Suprapubic skin (tissue), 4 donors: ENCODE data around the gene OPN1MW3. TPM values are rescaled to one million over a fixed set of nuclear protein-coding genes. Genes with fewer than 3 reads are reported as not detected.

ENCODE experiments used
- DNase-seq, 2 donors: peaks; one replicate each; pipeline ENCODE4 v3.0.0-alpha.2; 2019; ENCODE audit warnings: low spot score in 2 of 2
- H3K27ac ChIP-seq: fragments of 200-600 bp; sonication (generic); one replicate; pipeline ENCODE4 v1.5.1; 2019
- H3K27me3 ChIP-seq: fragments of 200-600 bp; sonication (generic); one replicate; pipeline ENCODE4 v1.5.1; 2019
- H3K36me3 ChIP-seq: fragments of 200-600 bp; sonication (generic); one replicate; pipeline ENCODE4 v1.5.1; 2019
- H3K4me1 ChIP-seq: fragments of 200-600 bp; sonication (generic); one replicate; pipeline ENCODE4 v1.5.1; 2019
- H3K4me3 ChIP-seq: fragments of 200-600 bp; sonication (generic); one replicate; pipeline ENCODE4 v1.5.1; 2019; ENCODE audit warnings: mild to moderate bottlenecking
- H3K9me3 ChIP-seq: fragments of 200-600 bp; sonication (generic); one replicate; pipeline ENCODE4 v1.5.1; 2019
- CTCF ChIP-seq, 2 donors: fragments of 200-600 bp in 1 of 2; fragments of 450-650 bp in 1 of 2; sonication (generic) in 1 of 2; IDR thresholded peaks; one replicate each; pipeline ENCODE4 v1.5.1; 2016 to 2019; ENCODE audit warnings: antibody characterized with exemption in 2 of 2, mild to moderate bottlenecking in 1 of 2, moderate library complexity in 1 of 2
- EP300 ChIP-seq: sonication (generic); formaldehyde crosslinking; IDR thresholded peaks from one replicate; pipeline ENCODE4 v1.6.1; 2017; ENCODE audit warnings: antibody characterized with exemption
- POLR2A ChIP-seq, 2 donors: fragments of 450-650 bp; IDR thresholded peaks; one replicate each; pipeline ENCODE4 v1.6.1; 2017; ENCODE audit warnings: antibody characterized with exemption in 2 of 2, mild to moderate bottlenecking in 2 of 2, moderate library complexity in 2 of 2
- POLR2AphosphoS5 ChIP-seq, 3 donors: sonication (generic); formaldehyde crosslinking; IDR thresholded peaks; one replicate each; pipeline ENCODE4 v1.6.1; 2017; ENCODE audit warnings: antibody characterized with exemption in 3 of 3
- WGBS: methylation state at CpG from one replicate; pipeline ENCODE4 v1.1.5; 2018; 5-methylcytosine and 5-hydroxymethylcytosine counted together
- total RNA-seq, 4 donors: library from RNA; depleted of rRNA; stranded (reverse); fragments of >200 nt; gene quantifications; one replicate each; pipeline ENCODE4 v1.1.0, GENCODE V29; 2016

The OPN1MW3 gene
- total RNA-seq, 4 donors from 2014 or later, result not detected

DNA sequence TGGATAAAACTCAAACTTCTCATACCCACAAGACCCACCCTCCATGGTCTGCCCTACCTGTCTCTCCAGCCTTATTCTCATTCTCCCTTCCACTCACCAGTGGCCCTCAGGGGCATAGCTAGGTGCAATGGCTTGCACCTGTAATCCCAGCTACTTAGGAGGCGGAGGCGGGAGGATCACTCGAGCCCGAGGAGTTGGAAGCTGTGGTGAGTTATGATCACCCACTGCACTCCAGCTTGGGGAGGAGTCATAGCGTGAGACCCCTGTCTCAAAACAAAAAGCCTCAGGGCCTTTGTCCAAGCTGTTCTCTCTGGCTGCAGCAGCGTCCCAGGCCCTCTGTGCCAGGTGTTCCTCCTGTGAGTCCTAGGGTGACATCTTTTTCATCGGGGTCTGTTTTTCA lies 54.7 kb downstream of the OPN1MW3 start:
- Histone ChIP-seq H3K27me3 (no peaks in the 10 kb centered on the region), H3K9me3 (no peaks in the 10 kb centered on the region), H3K27ac (no peak overlapping the region), H3K4me1 (no peaks in the 10 kb centered on the region), H3K36me3 (no peaks in the 10 kb centered on the region), H3K4me3 (no peak overlapping the region)
- TF ChIP-seq EP300 (no peak), POLR2A (IDR thresholded peaks at IDR 0.05) (no peak), POLR2AphosphoS5 (IDR thresholded peaks at IDR 0.05) (no peak), CTCF (IDR thresholded peaks at IDR 0.05) (no peak)
- WGBS, result 88% methylated on average over 7 of the region's 7 CpGs
- no peak for DNase-seq

- no peaks in the 10 kb centered on the region for H3K36me3 ChIP-seq
- no peak overlapping the region for H3K27ac ChIP-seq
- H3K9me3 ChIP-seq, result no peaks in the 10 kb centered on the region
- no peak overlapping the region for H3K4me3 ChIP-seq
- DNase-seq, result no peak
- TF ChIP-seq POLR2AphosphoS5 (IDR thresholded peaks at IDR 0.05) (no peak), CTCF (IDR thresholded peaks at IDR 0.05) (no peak), EP300 (no peak), POLR2A (IDR thresholded peaks at IDR 0.05) (no peak)
- H3K4me1 ChIP-seq, result no peaks in the 10 kb centered on the region
- WGBS, result 85% methylated on average over 5 of the region's 5 CpGs
- H3K27me3 ChIP-seq, result no peaks in the 10 kb centered on the region
These were observed 55.8 kb downstream of the OPN1MW3 start for GRCh38 chrX:154313147-154313546.

- Histone ChIP-seq H3K36me3 (no peaks in the 10 kb centered on the region), H3K27me3 (no peaks in the 10 kb centered on the region), H3K4me3 (no peak overlapping the region), H3K4me1 (no peaks in the 10 kb centered on the region), H3K9me3 (no peaks in the 10 kb centered on the region), H3K27ac (no peak overlapping the region)
- no peak for TF ChIP-seq POLR2A (IDR thresholded peaks at IDR 0.05)
- TF ChIP-seq EP300, result no peak
- TF ChIP-seq POLR2AphosphoS5 (IDR thresholded peaks at IDR 0.05), result no peak
- TF ChIP-seq CTCF (IDR thresholded peaks at IDR 0.05), result no peak
- 69% methylated on average over 3 of the region's 3 CpGs for WGBS
- no peak for DNase-seq
These were observed 58.0 kb downstream of the OPN1MW3 start for GRCh38 chrX:154315416-154315815.

DNA sequence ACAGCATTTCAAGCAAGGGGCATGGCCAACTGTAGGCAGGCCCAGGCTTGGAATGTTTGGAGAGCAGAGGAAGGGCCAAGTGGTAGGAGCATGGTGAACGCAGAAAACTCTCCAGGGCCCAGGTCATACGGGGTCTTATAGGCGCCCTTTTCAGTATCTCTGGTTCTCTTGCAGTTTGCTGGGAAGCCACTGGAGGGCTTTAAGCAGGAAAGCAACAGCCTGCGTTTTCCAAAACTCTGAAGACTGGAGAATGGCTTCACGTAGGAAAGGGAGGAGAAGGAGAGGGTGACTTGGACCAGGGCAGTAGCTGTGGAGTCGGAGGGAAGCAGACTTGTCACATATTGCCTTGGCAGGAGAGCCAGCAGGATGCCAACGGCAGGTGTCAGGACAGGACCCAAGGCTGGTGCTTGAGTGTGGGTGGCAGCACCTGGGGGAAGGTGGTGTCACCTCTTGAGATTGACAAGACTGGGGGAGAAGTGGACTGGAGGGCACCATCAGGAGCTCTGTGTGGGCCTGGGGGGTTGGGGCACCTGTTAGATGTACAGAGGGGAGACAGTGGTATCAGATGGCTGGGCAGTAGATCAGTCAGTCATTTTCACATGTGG lies 60.1 kb downstream of the OPN1MW3 start:
- TF ChIP-seq POLR2A (IDR thresholded peaks at IDR 0.05) (no peak), EP300 (no peak), CTCF (IDR thresholded peaks at IDR 0.05) (peak in 1 of 2 donors; percentile 44), POLR2AphosphoS5 (IDR thresholded peaks at IDR 0.05) (no peak)
- no peaks in the 10 kb centered on the region for H3K27me3 ChIP-seq
- no peaks in the 10 kb centered on the region for H3K4me1 ChIP-seq
- no peaks in the 10 kb centered on the region for H3K9me3 ChIP-seq
- H3K36me3 ChIP-seq, result no peaks in the 10 kb centered on the region
- WGBS, result 28% methylated on average over 7 of the region's 7 CpGs
- no peak overlapping the region for H3K27ac ChIP-seq
- no peak for DNase-seq
- H3K4me3 ChIP-seq, result no peak overlapping the region

GRCh38 chrX:154320406-154320805 lies 63.0 kb downstream of the OPN1MW3 start:
- H3K4me3 ChIP-seq, result no peak overlapping the region
- no peaks in the 10 kb centered on the region for H3K4me1 ChIP-seq
- no peak overlapping the region for H3K27ac ChIP-seq
- no peaks in the 10 kb centered on the region for H3K9me3 ChIP-seq
- TF ChIP-seq POLR2A (IDR thresholded peaks at IDR 0.05) (no peak), POLR2AphosphoS5 (IDR thresholded peaks at IDR 0.05) (no peak), CTCF (IDR thresholded peaks at IDR 0.05) (no peak), EP300 (no peak)
- no peaks in the 10 kb centered on the region for H3K36me3 ChIP-seq
- no peak for DNase-seq
- no peaks in the 10 kb centered on the region for H3K27me3 ChIP-seq
- WGBS, result 81% methylated on average over 10 of the region's 11 CpGs

Other genes starting within 250 kb of the OPN1MW3 start
- gene IRAK1, start 237.7 kb upstream of the OPN1MW3 start, total RNA-seq, result 10 to 100 TPM; 51.3 to 61.5 (median 58.3) TPM
- 10 to 100 TPM; 19.7 to 76.0 (median 33.9) TPM for gene MECP2, start 159.9 kb upstream of the OPN1MW3 start, total RNA-seq
- not detected for gene OPN1LW, start 113.3 kb upstream of the OPN1MW3 start, total RNA-seq
- gene OPN1MW, start 75.0 kb upstream of the OPN1MW3 start, total RNA-seq, result not detected
- gene OPN1MW2, start 37.8 kb upstream of the OPN1MW3 start, total RNA-seq, result not detected
- 1 to 10 TPM in 1 of 4 donors, not detected in 3; 3.3 TPM for gene TEX28, start 37.5 kb downstream of the OPN1MW3 start, total RNA-seq
- under 1 TPM in 3 of 4 donors, not detected in 1; 0.24 to 0.51 (median 0.34) TPM for gene TKTL1, start 38.2 kb downstream of the OPN1MW3 start, total RNA-seq
- gene FLNA, start 117.1 kb downstream of the OPN1MW3 start, total RNA-seq, result 100 to 1,000 TPM; 374 to 402 (median 386) TPM
- 10 to 100 TPM; 34.4 to 57.0 (median 53.0) TPM for gene EMD, start 121.7 kb downstream of the OPN1MW3 start, total RNA-seq
- gene RPL10, start 140.8 kb downstream of the OPN1MW3 start, total RNA-seq, result 1,000 to 10,000 TPM; 3,684 to 7,390 (median 6,600) TPM
- 10 to 100 TPM; 14.6 to 30.7 (median 21.2) TPM for gene DNASE1L1, start 151.7 kb downstream of the OPN1MW3 start, total RNA-seq
- 100 to 1,000 TPM in 1 of 4 donors, 10 to 100 TPM in 3; 37.7 to 122 (median 47.8) TPM for gene TAFAZZIN, start 154.0 kb downstream of the OPN1MW3 start, total RNA-seq
- 10 to 100 TPM; 47.0 to 64.4 (median 60.0) TPM for gene ATP6AP1, start 171.1 kb downstream of the OPN1MW3 start, total RNA-seq
- gene GDI1, start 179.6 kb downstream of the OPN1MW3 start, total RNA-seq, result 100 to 1,000 TPM in 1 of 4 donors, 10 to 100 TPM in 3; 64.9 to 115 (median 73.6) TPM
- gene FAM50A, start 186.6 kb downstream of the OPN1MW3 start, total RNA-seq, result 10 to 100 TPM; 16.2 to 31.5 (median 23.3) TPM
- gene PLXNA3, start 200.7 kb downstream of the OPN1MW3 start, total RNA-seq, result 10 to 100 TPM; 12.0 to 52.0 (median 29.6) TPM
- gene LAGE3, start 221.7 kb downstream of the OPN1MW3 start, total RNA-seq, result 10 to 100 TPM in 3 of 4 donors, 1 to 10 TPM in 1; 8.0 to 44.4 (median 28.6) TPM
- 10 to 100 TPM; 25.8 to 50.5 (median 46.4) TPM for gene UBL4A, start 229.0 kb downstream of the OPN1MW3 start, total RNA-seq
- 10 to 100 TPM; 16.5 to 45.0 (median 38.8) TPM for gene SLC10A3, start 233.0 kb downstream of the OPN1MW3 start, total RNA-seq